Measurements from ENCODE around the gene RAB26.
"Not testable (repeated sequence)": the region's sequence is repeated elsewhere in the genome, so short reads cannot be mapped to it uniquely, and the experiment has no call there.

The RAB26 gene

DNA sequence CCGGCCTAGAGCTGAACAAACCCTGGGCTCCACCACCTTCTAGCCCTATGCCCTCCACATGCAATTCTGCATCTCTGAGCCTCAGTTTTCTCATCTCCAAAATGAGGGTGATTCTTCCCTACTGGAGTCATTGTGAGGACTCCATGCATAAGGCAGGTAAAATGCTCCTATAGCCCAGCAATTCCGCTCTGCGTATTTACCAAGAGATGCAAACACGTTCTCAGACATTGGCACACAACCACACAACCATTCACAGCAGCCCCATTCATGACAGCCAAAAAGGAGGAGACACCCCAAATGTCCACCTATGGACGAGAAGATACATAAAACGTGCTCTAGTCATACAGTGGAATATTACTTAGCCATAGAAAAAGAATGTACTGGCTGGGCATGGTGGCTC lies 51.9 kb downstream of the RAB26 start:
- no peak for DNase-seq

DNA sequence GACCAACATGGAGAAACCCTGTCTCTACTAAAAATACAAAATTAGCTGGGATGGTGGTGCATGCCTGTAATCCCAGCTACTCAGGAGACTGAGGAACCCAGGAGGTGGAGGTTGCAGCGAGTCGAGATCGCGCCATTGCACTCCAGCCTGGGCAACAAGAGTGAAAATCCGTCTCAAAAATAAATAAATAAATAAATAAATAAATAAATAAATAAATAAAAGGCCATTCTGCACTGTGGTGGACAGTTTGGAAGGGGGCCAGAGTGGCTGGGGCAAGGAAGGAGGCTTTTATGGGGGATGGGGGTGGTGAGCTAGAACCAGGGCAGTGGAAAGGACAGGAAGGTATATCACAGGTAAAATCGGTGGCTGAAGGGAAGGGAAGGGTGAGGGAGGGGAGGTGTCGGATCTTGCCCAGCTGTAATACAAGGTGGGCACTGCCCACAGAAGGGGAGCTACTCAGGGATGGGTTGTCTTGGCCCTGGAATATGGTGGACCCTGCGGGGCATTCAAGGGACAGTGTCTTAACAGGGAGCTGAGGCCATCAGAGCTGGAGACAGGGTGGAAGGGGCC lies 54.8 kb downstream of the RAB26 start:
- not testable (repeated sequence) for DNase-seq
